ENCODE measurements around the gene ARID1B.
"Not testable (repeated sequence)": the region's sequence is repeated elsewhere in the genome, so short reads cannot be mapped to it uniquely, and the experiment has no call there.

Gene ARID1B

GRCh38 chr6:156971153-156971885 lies 194.1 kb downstream of the ARID1B start:
- no peak for DNase-seq

- DNase-seq, result no peak
Observed at GRCh38 chr6:156972145-156972544, 195.0 kb downstream of the ARID1B start.

- no peak for DNase-seq
Observed at GRCh38 chr6:156974830-156975261, 197.7 kb downstream of the ARID1B start.

GRCh38 chr6:156975414-156975813 lies 198.2 kb downstream of the ARID1B start:
- DNase-seq, result no peak

GRCh38 chr6:156976216-156977127 lies 199.3 kb downstream of the ARID1B start:
- DNase-seq, result no peak

GRCh38 chr6:156977527-156978291 lies 200.5 kb downstream of the ARID1B start:
- DNase-seq, result no peak

- no peak for DNase-seq
Observed at GRCh38 chr6:156978948-156979347, 201.8 kb downstream of the ARID1B start.

GRCh38 chr6:156980515-156980914 lies 203.3 kb downstream of the ARID1B start:
- DNase-seq, result no peak

- no peak for DNase-seq
Observed at GRCh38 chr6:156980948-156981347, 203.8 kb downstream of the ARID1B start.

- DNase-seq, result no peak
Observed at GRCh38 chr6:156982168-156982567, 205.0 kb downstream of the ARID1B start.

GRCh38 chr6:156982864-156983263 lies 205.7 kb downstream of the ARID1B start:
- not testable (repeated sequence) for DNase-seq

GRCh38 chr6:156984178-156984738 lies 207.1 kb downstream of the ARID1B start:
- no peak for DNase-seq

GRCh38 chr6:156985309-156985708 lies 208.1 kb downstream of the ARID1B start:
- no peak for DNase-seq

GRCh38 chr6:156988276-156989158 lies 211.3 kb downstream of the ARID1B start:
- DNase-seq, result no peak

- DNase-seq, result no peak
Observed at GRCh38 chr6:156989159-156989806, 212.1 kb downstream of the ARID1B start.

GRCh38 chr6:156992020-156992804 lies 215.0 kb downstream of the ARID1B start:
- no peak for DNase-seq

- no peak for DNase-seq
Observed at GRCh38 chr6:156993713-156994112, 216.5 kb downstream of the ARID1B start.

- DNase-seq, result no peak
Observed at GRCh38 chr6:156994215-156995076, 217.3 kb downstream of the ARID1B start.

GRCh38 chr6:156995502-156995901 lies 218.3 kb downstream of the ARID1B start:
- DNase-seq, result no peak
